ENCODE results near the gene EVI5. TPM values are rescaled to one million over a fixed set of nuclear protein-coding genes. Genes with fewer than 3 reads are reported as not detected.
"Not testable (repeated sequence)": the region's sequence is repeated elsewhere in the genome, so short reads cannot be mapped to it uniquely, and the experiment has no call there.

The EVI5 gene
- total RNA-seq, 2 donors from 2014 or later, result 45.9 to 48.6 TPM

DNA sequence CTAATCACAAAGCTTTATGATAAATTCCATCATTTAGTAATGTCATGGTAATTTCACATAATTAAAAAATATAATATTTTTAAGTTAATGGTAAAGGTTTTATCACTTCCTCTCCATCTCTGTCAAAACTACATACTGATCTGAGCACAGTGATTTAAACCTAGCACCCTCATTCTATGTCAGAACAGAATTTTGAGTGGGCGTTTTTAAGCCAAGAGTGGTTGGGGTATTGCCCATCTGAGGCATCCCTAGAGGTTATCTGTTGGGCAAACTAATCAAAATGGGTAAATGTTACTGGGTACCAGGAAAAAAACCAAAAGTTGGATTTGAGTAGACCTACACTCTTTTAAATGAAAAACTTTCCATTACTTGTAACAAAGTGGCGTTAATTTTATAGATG, 197.5 kb downstream of the EVI5 start:
- Histone ChIP-seq H3K27me3 (replicated peaks; ENCODE audit: insufficient read depth) (no peaks in the 10 kb centered on the region), H3K4me1 (ENCODE audit: control insufficient read depth in 1 of 2, low read depth in 2 of 2) (no peaks in the 10 kb centered on the region), H3K36me3 (no peaks in the 10 kb centered on the region), H3K27ac (no peak overlapping the region), H3K9me3 (no peaks in the 10 kb centered on the region), H3K4me3 (no peak overlapping the region)
- ATAC-seq (ENCODE audit: insufficient number of reproducible peaks, low FRiP score, low read depth), result no peak
- TF ChIP-seq, protein P1, sequence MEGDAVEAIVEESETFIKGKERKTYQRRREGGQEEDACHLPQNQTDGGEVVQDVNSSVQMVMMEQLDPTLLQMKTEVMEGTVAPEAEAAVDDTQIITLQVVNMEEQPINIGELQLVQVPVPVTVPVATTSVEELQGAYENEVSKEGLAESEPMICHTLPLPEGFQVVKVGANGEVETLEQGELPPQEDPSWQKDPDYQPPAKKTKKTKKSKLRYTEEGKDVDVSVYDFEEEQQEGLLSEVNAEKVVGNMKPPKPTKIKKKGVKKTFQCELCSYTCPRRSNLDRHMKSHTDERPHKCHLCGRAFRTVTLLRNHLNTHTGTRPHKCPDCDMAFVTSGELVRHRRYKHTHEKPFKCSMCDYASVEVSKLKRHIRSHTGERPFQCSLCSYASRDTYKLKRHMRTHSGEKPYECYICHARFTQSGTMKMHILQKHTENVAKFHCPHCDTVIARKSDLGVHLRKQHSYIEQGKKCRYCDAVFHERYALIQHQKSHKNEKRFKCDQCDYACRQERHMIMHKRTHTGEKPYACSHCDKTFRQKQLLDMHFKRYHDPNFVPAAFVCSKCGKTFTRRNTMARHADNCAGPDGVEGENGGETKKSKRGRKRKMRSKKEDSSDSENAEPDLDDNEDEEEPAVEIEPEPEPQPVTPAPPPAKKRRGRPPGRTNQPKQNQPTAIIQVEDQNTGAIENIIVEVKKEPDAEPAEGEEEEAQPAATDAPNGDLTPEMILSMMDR (IDR thresholded peaks at IDR 0.05), result no peak
- DNase-seq (ENCODE audit: low spot score), result no peak

DNA sequence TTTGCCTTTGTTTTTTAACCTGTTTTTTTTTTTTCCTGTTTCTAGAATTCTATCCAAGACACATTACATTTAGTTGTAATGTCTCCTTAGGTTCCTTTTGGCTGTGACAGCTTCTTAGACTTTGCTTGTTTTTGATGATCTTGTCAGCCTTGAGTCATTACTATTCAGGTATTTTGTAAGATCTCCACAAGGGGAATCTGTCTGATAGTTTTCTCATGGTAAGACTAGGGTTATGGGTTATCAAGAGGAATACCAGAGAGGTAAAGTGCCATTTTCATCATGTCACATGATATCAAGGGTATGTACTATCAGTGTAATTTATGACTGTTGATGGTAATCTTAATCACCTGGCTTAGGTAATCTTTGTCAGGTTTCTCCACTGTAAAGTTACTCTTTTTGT, 199.1 kb downstream of the EVI5 start:
- DNase-seq (ENCODE audit: low spot score) (no peak), ATAC-seq (ENCODE audit: insufficient number of reproducible peaks, low FRiP score, low read depth) (no peak)
- Histone ChIP-seq H3K27me3 (replicated peaks; ENCODE audit: insufficient read depth) (no peaks in the 10 kb centered on the region), H3K9me3 (no peaks in the 10 kb centered on the region), H3K36me3 (no peaks in the 10 kb centered on the region), H3K4me3 (no peak overlapping the region), H3K27ac (no peak overlapping the region), H3K4me1 (ENCODE audit: control insufficient read depth in 1 of 2, low read depth in 2 of 2) (no peaks in the 10 kb centered on the region)
- TF ChIP-seq, protein P1 (IDR thresholded peaks at IDR 0.05), result no peak

DNA sequence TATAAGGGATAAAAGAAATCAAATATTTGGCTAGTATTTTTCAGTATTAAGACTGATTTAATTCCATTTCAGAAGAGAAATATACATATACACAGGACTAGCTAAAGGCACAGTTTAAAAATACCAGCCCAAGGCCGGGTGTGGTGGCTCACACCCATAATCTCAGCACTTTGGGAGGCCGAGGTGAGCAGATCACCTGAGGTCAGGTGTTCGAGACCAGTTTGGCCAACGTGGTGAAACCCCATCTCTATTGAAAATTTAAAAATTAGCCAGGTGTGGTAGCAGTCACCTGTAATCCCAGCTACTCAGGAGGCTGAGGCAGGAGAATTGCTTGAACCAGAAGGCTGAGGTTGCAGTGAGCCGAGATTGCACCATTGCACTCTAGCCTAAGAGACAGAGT, 200.1 kb downstream of the EVI5 start:
- DNase-seq (ENCODE audit: low spot score); H3K4me3 ChIP-seq; H3K4me1 ChIP-seq (ENCODE audit: control insufficient read depth in 1 of 2, low read depth in 2 of 2); H3K36me3 ChIP-seq; H3K9me3 ChIP-seq; H3K27ac ChIP-seq; H3K27me3 ChIP-seq (replicated peaks; ENCODE audit: insufficient read depth); ATAC-seq (ENCODE audit: insufficient number of reproducible peaks, low FRiP score, low read depth): not testable (repeated sequence)

DNA sequence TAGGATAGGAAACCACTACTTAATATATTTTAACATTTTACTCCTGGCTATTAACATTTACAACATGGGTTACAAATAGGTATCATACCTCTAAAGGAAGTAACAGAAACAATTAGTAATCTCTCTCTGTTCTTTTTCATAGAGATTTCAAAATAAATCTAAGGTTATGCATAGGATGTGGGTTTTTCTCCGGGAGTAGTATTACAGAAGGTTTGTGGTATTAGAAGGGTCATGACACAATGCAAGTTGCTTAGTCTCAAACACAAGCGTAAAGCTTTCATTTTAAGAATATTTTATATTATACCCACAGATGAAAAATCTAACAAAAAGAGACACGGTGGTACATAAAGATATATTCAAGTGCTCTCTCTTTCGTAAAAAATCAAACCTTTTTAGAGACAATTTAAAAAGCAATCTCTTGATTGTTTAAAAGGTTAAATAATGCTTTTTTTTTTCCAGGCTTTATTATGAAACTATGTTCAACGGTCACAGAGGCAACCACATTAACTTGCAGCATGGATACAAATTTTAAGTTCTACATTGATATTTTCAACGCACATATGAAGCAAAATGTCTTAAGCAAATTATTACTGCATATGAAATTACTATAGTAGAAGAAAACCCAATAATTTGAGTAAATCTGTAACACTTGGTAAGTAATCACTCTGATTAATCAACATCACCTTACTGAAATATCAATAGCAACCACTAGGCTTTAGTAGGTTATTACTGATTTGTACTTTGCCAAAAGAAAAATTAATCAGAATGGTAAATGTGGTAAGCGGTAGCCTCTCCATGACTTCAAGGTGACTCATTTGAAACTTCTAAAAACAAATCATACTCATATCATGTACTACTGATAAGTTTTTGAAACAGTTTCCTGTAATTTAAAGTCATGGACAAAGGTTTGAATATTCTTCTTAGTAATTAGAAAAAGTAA, 200.8 kb downstream of the EVI5 start:
- Histone ChIP-seq H3K36me3 (no peaks in the 10 kb centered on the region), H3K27ac (no peak overlapping the region), H3K4me3 (no peak overlapping the region), H3K4me1 (ENCODE audit: control insufficient read depth in 1 of 2, low read depth in 2 of 2) (no peaks in the 10 kb centered on the region), H3K9me3 (no peaks in the 10 kb centered on the region), H3K27me3 (replicated peaks; ENCODE audit: insufficient read depth) (no peaks in the 10 kb centered on the region)
- ATAC-seq (ENCODE audit: insufficient number of reproducible peaks, low FRiP score, low read depth) (no peak), DNase-seq (ENCODE audit: low spot score) (no peak)
- TF ChIP-seq, protein P1 (IDR thresholded peaks at IDR 0.05), result no peak

DNA sequence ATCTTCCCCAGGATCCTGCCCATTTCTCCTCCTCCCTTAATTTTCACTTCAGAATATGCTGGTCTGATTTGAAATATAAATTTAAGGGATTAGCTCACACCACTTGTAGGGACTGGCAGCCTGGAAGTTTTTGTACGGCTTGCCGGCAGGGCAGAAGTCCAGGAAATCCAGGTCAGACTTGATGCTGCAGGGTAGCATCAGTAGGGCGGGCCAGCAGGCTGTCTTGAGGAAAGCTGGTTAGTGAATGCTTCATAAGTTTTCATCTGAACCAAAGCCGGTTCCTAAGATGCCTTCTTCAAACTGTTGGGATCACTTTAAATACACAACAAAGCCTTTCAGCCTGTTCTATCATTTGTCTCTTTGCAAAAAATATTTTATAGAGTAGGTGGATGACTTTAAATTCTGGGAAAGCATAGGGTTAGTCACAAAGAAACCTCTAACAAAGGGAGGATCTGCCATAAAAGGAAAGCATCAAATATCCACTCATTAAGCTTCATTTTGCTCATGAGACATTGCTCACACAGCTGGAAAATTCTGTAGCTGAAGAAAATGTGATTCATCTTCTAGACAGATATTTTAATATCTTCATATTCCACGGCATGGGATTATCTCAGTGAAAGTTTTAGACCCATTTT, 207.5 kb downstream of the EVI5 start:
- TF ChIP-seq, protein P1 (IDR thresholded peaks at IDR 0.05), result no peak
- Histone ChIP-seq H3K27me3 (replicated peaks; ENCODE audit: insufficient read depth) (no peaks in the 10 kb centered on the region), H3K4me3 (no peak overlapping the region), H3K9me3 (no peaks in the 10 kb centered on the region), H3K4me1 (ENCODE audit: control insufficient read depth in 1 of 2, low read depth in 2 of 2) (peaks cover 3 to 7% of the 10 kb centered on the region in 2 donors), H3K36me3 (no peaks in the 10 kb centered on the region), H3K27ac (no peak overlapping the region)
- no peak for DNase-seq (ENCODE audit: low spot score)
- no peak for ATAC-seq (ENCODE audit: insufficient number of reproducible peaks, low FRiP score, low read depth)
